GM18511 (cell line): ENCODE data around the gene LLCFC1.

Experiments
- ATAC-seq: cut with Tn5 transposase; IDR thresholded peaks from one replicate; pipeline ENCODE4 v1.9.1; 2021; ENCODE audit warnings: mild to moderate bottlenecking, moderate library complexity; ENCODE audit not compliant: unreplicated experiment

Gene LLCFC1

DNA sequence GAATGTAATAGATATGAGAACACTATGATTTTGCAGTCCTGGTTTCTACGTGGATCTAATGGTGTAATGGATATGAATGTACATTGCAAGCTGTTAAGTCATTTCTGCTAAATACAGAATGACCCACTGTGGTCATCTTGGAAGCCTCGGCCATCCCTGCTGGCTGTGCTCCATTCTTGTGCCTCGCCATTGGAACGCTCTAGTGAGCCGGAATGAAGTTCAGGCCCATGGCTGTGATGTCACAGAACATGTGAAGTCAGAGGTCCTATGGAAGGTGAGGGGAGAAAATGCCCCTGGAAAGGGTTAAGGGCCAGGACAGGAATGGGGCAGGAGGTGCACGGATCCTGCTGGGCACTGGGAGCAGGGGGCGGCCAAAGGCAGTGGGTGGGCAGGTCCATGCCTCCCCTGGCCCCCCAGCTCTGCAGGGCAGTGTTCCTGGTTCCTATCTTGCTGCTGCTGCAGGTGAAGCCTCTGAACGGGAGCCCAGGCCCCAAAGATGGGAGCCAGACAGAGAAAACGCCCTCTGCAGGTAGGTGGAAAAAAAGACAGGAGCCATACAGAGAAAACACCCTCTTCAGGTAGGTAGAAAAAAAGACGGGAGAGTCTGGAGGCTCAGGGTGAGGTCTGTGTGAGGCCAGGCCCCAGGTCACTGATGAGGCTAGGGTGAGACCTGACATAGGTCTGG, at the start of gene LLCFC1:
Gene LLCFC1 (plus strand): TSS at position 259 of the 685 bp plus-strand sequence. CDS start 138 bp downstream, at position 397.
- ATAC-seq = no peak

DNA sequence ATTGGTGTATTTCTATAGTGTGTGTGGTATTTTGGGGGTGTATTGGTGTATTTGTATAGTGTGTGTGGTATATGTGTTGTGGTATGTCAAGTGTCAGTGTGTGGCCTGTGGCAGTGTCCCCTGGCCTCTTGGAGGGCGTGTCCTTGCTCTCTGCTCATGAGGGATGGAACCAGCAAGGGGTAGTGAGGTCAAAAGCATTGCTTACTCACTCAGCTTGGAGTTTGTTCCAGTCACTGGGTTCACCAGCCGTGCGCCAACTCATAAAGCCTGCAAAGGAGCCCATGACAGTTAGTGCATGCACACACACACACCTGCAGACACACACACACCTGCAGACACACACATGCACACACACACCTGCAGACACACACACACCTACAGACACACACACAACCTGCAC, 49.5 kb upstream of the LLCFC1 start:
- ATAC-seq = no peak

DNA sequence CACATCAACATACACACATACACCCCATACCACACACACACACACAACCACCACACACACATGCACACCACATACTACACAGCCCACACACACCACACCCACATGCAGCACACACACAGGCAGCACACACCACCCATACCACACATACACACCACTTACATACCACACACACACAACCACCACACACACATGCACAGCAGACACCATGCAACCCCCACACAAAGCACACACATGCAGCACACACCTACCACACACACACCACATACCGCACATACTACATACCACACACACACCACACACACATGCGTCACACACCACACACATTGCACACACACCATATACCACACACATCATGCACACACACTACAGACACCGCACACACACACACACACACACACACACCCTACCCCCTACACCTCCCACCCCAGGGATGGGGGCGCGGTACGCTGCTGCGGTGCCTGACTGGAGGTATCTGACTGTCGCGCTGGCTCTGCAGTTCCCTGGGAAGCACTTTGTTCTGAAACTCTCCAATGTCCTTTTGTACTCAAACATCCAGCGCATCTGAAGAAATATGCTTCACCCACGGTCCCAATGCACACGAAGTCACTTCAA, 48.3 kb upstream of the LLCFC1 start:
- no peak for ATAC-seq

DNA sequence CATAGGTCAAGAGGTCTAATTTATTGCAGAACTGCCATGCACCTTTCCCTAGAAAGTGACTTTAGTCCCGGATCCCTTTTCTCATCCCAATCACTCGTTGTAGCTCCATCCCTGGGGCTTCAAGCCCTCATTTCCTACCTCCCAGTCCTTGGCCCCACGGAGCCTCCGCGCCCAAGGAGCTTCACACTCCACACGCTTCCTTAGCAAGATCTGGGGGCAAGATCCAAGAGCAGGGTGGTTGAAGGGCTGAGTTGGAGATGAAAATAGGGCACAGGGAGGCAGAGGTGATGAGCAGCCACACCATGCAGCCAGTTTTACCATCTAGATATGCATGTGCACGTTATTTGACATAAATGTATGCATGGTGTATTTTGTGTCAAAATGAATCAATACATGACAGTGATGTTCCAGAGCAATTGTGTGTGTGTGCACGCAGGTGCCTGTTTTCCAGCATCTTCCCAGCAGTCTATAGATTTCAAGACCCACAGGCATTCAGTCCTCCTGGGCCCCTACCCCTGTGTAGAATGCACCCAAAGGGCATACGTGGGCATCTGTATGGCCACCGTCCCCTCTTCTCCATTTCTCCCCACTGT, 47.7 kb upstream of the LLCFC1 start:
- no peak for ATAC-seq

DNA sequence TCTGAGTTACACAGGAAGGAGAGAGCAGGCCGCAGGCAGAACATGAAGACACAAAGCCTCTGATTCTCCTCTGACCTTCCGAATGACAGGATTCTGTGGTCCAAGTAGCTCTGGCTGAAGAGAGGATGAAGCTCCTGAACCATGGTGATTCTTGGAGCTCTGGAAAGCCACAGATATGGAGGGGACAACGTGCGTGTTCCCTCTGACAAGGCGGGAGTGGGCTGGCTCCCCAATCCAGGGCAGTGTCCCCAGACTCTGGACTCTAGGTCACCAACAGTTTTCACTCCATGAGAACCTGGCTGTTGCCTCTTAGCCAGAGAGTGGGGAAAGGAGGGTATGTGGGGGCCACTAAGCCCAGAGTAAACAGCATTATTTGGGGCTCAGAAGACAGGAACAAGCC, 46.3 kb upstream of the LLCFC1 start:
- ATAC-seq = no peak

DNA sequence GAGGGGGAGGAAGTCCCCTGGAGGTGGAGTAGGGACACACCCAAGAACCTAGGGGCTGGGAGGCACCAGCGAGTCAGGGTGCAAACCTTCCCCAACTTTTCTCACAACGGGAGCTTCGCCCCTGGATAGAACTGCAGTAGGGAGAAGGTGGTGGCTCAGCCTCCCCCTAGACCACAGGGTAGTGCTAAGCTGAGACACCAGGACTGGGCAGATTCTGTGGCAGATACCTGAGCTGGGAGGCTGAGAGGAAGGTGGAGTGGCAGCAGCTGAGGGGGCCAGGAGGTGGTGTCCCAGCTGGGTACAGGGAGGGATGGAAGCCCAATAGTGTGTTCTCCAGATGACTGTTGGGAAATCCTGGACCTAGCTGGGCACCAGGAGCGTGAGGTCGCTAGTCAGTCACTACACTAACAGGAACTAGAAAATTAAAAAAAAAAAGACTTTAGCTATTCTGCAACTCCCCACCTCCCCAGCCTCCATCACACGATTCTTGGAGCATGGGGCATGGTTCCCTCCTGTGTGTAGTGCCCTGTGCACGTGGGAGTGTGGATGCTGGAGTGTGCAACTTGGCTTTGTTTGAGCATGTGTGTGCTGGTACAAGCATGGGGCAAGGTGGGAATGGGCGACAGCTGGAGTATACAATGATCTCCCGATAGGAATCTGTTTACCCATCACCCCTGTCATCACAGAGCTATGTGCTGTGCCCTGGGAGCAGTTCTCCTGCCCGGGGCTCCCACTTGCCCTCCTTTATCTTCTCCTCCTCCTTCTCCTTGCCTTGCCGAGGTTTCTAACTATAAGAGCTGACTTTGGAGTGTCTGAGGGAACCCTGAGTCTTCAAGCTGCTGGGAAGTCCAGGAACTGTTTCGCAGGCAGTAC, 44.9 kb upstream of the LLCFC1 start:
- ATAC-seq = no peak

DNA sequence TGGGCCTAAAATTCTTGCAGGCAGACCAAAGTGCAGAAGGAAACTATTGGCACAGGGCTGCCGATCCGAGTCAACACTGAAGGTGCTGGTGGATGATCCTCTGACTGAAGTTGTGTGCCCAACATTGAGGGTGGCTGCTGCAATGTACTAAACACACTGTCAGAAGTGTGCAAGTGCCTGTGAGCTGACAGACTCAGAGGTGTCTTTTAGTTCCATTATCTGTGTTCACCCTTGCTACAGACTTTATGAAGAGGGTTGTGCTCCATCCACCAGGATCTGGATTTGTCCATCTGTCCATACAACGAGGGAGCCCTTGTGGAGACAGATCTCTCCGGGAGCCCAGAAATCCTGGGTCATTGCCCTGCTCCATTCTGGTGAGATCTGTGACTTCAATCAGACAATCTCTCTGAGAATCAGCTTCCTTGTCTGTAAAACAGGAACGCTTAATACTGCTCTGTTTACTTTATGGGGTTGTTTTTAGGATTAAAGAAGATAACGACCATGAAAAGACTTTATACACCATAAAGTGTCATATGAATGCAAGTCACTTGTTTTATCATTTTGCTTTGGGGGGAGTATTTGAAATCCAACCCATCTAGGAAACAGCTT, 44.2 kb upstream of the LLCFC1 start:
- no peak for ATAC-seq

DNA sequence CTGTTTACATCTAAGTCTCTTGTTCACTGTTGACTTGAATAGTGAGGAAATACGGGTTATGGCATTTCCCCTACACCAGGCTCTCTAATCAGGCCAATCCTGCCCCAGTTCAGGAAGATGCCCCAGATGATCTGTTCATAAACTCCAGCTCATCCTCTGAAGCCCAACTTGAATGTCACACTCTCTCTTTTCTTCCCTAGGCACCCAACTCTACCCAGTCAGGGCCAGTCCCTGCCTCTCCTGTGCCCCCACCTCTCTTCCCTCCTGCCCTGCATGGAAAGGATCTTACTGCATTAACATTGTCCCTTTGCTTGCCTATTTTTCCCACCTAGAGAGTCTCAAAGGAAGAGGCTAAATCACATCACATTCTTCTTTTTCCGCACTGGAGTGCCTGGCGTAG, 43.1 kb upstream of the LLCFC1 start:
- no peak for ATAC-seq

DNA sequence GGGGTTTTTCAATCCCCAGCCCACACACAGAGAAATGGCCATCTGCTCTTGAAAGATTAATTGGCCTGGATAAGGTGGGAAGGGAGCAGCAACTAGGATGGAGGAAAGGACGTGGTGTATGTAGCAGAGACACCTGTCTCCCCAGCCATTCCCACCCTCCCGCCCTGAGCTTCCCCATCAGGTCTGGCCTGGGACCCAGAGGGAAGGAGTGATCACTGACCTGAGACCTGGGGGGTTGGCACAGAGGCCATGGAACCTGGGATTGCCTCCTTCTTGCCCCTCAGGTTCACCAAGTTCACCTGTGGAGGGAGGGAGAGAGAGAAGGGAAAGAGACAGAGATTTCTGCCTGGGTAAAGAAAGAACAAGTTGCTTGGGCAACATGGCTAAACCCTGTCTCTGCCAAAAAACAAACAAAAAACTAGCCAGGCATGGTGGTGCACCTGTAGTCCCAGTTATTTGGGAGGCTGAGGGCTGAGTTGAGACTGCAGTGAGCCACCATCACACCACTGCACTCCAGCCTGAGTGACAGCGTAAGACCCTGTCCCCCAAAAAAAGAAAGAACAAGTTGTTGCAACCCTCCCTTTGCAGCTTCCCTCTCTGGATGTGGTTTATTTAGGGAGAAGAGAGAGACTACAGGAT, 42.4 kb upstream of the LLCFC1 start:
- ATAC-seq = no peak

DNA sequence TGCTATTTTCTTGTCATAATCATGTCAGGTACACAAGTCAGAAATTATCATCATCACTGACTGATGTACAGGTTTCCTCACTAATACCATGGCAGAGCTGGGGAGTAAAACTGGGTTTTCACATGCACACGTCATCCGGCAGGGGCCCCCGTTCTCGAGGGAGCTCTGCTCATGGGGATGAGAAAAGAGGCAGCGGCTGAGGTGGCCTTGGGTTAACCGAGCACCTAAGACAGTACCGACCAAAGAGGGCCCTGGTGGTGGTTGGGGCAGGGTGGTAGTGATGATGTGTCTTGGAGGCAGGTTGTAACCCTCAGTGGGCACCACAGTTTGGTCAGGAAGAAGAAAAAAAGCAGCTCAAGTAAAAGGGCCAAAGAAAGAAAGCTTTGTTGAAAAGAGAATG, 41.6 kb upstream of the LLCFC1 start:
- no peak for ATAC-seq

DNA sequence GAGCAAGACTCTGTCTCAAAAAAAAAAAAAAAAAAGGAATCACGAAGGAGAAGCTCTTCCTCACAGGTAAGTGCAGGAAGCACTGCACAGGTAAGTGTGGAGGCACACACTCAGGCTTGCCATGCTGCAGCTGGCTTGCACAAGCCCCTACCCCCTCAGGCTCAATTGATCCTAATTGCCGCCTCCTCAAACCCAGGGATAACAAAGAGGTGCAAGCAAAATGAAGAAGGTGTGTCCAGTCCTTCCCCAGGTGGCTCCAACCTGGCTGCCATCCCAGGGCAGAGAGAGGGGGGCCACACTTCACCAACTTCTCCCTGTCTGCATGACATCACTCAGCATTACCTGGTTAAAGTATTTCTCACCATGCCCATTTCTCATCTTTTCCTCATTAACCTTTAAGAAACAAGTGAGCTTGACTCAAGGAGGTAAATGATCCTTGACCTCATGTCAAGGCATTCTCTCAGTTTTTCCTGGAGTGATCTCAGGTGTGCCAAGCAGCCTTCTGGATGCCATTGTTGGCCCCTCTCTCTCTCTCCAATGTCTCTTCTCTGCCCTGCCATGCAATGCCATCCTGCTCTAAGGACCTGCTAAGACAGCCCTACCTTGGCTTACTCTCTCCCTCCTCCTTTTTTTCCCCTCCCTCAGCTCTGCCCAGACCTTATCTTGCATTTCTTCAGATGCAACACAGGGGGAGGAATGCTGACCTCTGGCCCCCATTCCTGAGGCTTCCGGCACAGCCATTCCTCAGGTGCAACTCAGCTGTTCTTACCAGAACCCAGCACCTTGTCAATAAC, 40.7 kb upstream of the LLCFC1 start:
- no peak for ATAC-seq

DNA sequence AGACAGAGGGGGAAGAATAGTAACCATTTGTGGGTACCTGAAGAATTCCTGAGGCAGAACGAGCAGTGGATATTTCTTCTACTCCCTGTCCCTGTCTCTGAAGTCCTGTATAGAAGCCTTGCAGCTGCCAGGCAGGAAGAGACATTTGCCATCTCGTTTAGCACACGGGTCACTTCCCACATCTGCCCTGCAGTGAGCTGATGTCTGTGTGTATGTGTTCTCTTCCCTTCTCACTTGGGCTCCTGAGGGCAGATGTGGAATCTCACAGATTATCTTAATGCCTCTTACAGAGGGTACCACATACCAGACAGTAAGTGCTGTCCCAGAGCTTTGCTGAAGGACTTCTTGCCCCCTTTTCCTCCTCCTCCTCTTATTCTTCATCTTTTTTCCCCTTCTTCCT, 39.6 kb upstream of the LLCFC1 start:
- ATAC-seq = no peak

DNA sequence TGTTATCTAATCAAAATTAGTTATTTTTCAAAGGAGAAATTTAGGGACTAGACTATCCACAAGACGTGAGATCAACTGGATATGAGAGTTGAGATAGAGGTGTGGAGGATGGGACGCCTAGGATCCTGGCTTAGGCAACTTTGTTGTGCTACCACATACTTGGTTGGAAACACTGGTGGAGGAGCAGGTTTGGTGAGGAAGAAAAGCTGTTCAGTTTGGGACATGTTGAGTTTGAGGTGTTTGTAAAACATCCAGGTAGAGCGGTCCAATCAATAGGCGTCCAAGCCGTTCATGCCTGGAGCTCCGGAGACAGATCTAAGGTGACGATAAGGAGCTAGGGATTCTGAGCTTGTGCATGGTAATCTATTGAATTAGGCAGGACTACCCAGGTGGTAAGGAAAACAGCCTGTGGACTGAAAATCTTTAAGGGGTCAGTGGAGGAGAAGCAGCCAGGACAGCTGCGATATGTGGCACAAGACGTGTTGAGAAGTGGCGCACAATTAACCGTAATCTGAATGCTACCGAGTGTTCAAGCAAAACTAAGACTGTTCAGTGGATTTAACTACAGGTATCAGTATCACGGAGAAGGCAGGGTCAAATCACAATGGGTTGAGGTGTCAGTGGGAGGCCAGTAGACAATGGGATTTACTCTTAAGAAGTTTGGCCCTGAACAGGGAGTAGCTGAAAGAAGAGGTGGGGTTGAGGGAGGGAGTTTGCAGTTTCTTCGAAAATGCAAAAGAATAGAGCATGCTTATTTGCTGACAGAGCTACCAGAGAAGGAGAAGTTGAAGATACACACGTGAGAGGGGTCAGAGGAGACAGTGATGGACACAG, 37.6 kb upstream of the LLCFC1 start:
- no peak for ATAC-seq

DNA sequence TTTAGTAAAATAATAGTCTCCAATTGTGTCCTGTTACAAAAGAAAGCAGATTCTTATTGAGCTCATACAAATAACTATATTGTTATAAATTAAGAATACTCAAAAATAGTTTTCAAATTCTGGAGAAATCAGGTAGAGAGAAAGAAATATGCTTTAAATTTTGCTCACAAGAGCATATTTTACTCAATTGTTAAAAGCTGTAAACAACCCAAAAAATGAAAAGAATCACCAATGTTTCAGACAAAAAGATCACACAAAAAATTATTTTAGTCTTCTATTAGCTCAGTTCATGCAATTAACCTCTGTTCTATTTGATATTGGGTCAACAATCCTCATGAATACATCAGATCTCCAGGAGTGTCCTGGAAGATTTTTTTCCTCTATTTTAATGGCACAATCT, 35.2 kb upstream of the LLCFC1 start:
- ATAC-seq = no peak

DNA sequence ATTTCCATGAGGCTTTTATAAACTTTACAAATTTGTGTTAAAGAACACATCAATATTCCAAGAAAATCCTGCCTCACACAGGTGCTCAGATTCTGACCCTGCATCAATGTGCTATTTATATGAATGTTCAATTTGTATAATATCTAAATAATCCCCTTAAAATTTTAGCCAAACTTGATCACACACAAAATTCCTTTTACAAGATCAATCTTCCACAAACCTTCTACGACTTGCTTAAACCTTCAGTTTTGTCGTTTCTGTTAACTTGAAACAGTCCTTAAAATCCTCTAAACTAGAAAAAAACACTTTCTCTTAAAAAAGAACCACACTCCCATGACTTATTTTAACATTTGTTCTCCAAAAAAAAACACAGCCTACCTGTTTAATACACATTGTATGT, 33.5 kb upstream of the LLCFC1 start:
- no peak for ATAC-seq

DNA sequence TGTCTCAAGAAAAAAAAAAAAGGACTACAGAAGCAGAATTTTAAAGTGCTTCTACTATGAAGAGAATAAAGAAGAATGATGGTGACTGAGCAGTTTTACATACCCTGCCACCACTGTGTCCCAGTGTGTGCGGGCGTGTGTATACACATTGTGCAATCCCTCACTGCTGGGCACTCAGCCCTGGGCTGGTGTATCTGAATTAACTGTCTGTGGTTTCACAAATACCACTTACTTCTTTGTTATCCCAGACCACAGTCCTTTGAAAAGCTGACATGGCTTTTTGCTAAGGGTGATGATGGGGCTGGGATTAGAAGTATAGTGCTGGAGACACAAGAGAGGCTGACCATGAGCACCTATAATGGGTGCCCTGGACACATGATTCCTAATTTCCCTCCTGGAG, 32.6 kb upstream of the LLCFC1 start:
- no peak for ATAC-seq

DNA sequence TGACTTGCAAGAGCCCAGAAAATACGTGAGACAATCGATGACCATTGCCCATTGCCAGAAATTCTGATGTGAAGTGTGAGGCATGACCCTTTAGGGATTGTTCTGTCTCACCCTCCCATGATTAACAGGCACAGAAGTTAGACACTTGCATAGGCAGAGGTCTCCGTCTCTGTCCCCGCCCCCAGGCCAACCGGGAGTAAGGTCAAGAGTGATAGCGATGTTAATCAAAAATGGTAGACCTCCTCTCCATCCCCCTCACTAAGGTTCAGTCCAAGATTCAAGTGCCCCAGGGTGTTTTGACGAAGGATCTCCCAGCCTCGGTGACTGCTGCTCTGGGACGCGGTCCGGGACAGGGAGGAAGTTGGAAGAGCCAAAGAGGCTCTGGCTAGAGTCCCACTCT, 31.0 kb upstream of the LLCFC1 start:
- no peak for ATAC-seq

DNA sequence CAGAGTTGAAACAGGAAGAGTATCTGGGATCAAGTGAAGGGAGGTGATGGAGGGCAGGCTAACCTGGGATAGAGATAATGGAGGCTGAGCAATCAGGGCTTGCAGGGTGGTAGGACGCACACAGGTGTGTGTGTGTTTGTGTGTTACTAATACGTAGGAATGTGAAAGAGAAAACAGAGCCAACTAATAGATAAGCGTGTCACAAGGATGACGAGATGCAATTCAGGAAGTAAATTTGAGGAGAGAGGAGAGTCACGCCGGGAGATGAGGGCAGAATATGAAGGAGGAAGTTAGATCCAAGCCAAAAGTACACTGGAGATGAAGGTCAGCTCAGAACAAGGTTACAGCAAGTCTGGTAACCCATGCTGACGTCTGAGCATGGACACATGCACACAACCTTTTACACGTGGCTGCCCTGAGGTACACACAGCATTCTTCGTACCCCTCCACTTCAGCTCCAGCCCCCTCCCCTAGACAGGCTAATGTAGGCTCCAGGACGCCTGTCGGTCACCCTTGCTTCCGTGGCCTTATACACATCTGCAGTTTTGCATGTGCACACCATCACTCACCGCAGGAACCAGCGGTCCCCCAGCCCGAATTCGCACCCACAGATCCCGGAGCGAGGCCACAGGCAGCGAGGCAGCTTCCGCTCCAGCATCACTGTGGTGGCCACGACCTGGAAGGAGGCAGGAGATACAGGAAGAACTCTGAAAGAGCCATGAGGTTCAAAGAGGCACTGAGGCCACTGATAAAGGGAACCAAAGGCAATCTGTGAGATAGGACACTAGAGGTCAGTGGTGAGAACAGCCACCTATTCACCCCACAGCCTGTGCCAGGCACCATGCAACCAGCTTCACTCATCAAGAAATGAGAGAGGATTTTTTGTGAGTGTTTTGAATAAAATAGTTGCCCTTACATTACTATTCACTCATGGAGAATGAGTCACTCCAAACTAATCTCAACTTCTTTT, 30.1 kb upstream of the LLCFC1 start:
- no peak for ATAC-seq
